Suprapubic skin (tissue), 3 donors: ENCODE results near the gene NR1I2.

Experiments used
- CTCF ChIP-seq, 2 donors: fragments of 200-600 bp in 1 of 2; fragments of 450-650 bp in 1 of 2; sonication (generic) in 1 of 2; IDR thresholded peaks; one replicate each; pipeline ENCODE4 v1.5.1; 2016 to 2019; ENCODE audit warnings: antibody characterized with exemption in 2 of 2, mild to moderate bottlenecking in 1 of 2, moderate library complexity in 1 of 2
- EP300 ChIP-seq: sonication (generic); formaldehyde crosslinking; IDR thresholded peaks from one replicate; pipeline ENCODE4 v1.6.1; 2017; ENCODE audit warnings: antibody characterized with exemption
- POLR2A ChIP-seq, 2 donors: fragments of 450-650 bp; IDR thresholded peaks; one replicate each; pipeline ENCODE4 v1.6.1; 2017; ENCODE audit warnings: antibody characterized with exemption in 2 of 2, mild to moderate bottlenecking in 2 of 2, moderate library complexity in 2 of 2

DNA sequence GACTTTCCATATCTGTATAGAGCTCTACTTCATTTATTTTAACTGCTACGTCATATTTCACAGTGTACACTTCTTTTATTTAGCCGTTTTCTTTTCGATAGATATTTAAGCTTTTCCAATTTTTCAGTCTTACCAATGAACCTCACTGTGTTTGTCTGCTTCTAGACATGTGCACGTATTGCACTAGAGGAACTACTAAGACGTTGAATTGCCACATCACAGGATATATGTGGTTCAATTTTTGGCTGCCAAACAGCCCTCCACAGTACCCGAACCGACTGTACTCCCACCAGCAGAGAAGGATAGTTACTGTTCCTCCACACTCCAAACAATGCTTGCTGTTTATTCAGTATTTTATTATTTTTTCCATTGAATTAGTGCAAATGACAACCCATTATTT is 2.0 kb downstream of the NR1I2 start:
- no peak for TF ChIP-seq CTCF (IDR thresholded peaks at IDR 0.05)
- no peak for TF ChIP-seq POLR2A (IDR thresholded peaks at IDR 0.05)
- TF ChIP-seq EP300, result no peak
